HFF-Myc (cell line): ENCODE data around the gene TMIGD3.

Experiments used
- DNase-seq: peaks from one replicate; pipeline ENCODE4 v3.0.0-alpha.2; 2011; ENCODE audit warnings: low read depth; ENCODE audit errors: extremely low read depth
- H3K4me3 ChIP-seq: replicated peaks from 2 replicates; pipeline ENCODE4 v1.5.1; 2011; ENCODE audit warnings: low read depth, mild to moderate bottlenecking, control low read depth, low read length
- TF ChIP-seq, protein P1 (sequence below): IDR thresholded peaks from 2 replicates; pipeline ENCODE4 v1.5.1; 2012; ENCODE audit warnings: mild to moderate bottlenecking, low read depth, low read length, control low read depth; ENCODE audit errors: missing control alignments

The TMIGD3 gene

GRCh38 chr1:111470596-111470995 lies 32.8 kb downstream of the TMIGD3 start:
- TF ChIP-seq, protein P1, sequence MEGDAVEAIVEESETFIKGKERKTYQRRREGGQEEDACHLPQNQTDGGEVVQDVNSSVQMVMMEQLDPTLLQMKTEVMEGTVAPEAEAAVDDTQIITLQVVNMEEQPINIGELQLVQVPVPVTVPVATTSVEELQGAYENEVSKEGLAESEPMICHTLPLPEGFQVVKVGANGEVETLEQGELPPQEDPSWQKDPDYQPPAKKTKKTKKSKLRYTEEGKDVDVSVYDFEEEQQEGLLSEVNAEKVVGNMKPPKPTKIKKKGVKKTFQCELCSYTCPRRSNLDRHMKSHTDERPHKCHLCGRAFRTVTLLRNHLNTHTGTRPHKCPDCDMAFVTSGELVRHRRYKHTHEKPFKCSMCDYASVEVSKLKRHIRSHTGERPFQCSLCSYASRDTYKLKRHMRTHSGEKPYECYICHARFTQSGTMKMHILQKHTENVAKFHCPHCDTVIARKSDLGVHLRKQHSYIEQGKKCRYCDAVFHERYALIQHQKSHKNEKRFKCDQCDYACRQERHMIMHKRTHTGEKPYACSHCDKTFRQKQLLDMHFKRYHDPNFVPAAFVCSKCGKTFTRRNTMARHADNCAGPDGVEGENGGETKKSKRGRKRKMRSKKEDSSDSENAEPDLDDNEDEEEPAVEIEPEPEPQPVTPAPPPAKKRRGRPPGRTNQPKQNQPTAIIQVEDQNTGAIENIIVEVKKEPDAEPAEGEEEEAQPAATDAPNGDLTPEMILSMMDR, result no peak
- H3K4me3 ChIP-seq, result no peak overlapping the region
- DNase-seq, result no peak

DNA sequence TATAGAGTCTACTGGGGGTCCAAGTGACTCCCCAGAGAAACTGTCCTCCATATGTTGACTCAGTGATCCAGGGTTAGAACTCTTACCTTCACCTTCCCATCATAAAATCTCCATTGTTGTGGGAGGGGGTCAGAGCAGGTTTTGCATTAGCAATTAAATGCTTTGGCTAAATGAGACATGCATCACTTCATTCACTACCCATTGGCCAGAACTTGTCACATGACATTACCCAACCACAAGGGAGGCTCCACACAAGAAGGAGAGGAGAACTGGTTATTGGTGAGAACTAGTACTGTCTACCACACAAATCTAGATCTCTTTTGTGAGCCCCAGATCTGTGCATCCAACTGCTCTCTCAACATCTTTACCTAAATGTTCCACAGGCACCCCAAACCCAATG lies 33.9 kb downstream of the TMIGD3 start:
- no peak for DNase-seq
- no peak overlapping the region for H3K4me3 ChIP-seq
- TF ChIP-seq, protein P1, result no peak

DNA sequence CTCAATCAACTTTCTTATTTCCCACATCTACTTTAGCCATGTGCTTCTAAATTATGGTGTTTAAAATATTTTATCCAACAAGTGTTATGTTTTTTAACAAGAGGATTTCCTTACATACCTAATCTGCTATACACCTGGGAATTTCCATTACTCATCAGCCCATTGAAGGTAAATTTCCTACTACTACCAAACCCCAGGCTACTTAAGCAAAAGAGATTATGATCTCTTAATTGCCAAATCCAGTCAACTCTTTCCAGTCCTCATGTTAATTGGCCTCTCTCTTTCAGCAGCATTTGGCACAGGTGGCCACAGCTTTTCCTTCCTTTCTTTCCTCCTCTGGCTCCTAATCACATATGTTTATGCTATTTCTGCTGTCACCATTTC lies 34.7 kb downstream of the TMIGD3 start:
- TF ChIP-seq, protein P1, result no peak
- H3K4me3 ChIP-seq, result no peak overlapping the region
- no peak for DNase-seq

DNA sequence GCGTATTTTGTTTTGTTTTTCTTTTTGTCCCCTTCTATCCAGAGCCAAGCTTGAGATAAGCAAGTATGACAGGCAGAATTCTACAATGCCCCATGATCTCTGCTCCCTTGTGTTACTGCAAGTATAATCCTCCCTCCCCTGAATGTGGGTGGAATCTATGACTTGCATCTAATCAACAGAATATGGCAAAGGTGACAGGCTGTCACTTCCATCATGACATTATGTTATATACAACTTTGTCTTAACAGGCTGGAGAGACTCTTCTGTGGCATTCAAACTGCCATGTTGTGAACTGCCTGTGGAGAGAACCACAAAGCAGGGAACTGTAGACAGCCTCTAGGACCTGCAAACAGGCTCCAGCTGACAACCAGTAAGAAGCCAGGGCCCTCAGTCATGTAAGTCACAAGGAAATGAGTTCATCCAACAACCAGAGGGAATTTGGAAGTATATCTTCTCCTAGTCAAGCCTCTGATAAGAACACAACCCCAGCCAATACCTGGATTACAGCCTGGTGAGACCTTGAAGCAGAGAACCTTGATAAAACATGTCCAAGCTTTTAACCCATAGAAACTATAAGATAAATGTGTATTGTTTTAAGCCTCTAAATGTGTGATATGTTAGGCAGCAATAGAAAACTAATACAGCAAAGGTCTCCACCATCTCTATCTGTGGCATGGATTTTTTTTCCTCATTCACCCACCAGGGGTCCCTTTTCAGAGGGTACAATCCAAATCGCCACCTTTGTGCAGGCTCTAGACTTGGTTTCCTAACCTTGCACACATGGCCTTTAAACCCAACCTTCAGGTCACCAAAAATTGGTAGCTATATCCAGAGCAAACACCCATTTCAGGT lies 35.3 kb downstream of the TMIGD3 start:
- TF ChIP-seq, protein P1, result no peak
- DNase-seq, result no peak
- no peak overlapping the region for H3K4me3 ChIP-seq

DNA sequence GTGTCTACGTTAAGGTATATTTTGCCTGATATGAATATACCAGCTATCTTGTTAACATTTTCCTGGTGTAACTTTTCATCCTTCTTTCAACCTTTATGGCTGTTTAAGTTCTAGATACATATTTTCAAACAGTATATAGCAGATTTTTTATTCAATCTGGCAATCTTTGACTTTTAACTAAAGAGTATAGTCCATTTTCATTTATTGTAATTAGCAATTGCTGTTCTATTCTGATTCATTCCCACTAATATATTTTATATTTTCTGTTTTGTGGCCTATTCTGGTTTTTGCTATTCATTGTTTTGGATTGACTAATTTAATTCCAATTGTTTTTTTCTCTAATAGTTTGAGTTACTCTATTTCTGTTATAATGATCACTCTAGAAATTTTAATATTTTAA lies 37.0 kb downstream of the TMIGD3 start:
- TF ChIP-seq, protein P1, result no peak
- no peak for DNase-seq
- no peak overlapping the region for H3K4me3 ChIP-seq

DNA sequence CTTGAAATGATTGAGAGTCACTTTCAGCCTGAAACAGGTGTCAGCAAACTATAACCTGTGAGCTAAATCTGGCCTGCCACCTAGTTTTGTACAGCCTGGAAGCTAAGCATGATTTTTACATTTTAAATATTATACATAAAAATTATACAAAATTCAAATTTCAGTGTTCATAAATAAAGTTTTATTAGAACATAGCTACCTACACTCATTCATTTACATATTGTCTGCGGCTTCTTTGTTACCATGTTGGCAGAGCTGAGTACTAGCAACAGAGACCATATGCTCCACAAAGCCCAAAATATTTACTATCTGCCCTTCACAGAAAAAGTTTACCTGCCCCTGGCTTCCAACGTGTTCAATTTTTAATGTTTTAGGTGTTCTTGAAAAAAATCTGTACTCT lies 37.7 kb downstream of the TMIGD3 start:
- TF ChIP-seq, protein P1, result no peak
- DNase-seq, result no peak
- no peak overlapping the region for H3K4me3 ChIP-seq
